HepG2 (cell line): ENCODE data around the gene TIMM17B. TPM values are rescaled to one million over a fixed set of nuclear protein-coding genes. Genes with fewer than 3 reads are reported as not detected.

Source experiments
- ATAC-seq: fragments of 200-7000 bp; cut with Tn5 transposase; 3 replicates; pipeline ENCODE4 v1.9.1; 2020; ENCODE audit warnings: mild to moderate bottlenecking, moderate library complexity
- BruUV-seq: library from RNA; stranded (reverse); fragments of 400-500 nt; replicated peaks from 2 replicates; lab custom pipeline; 2021; lab: Mats Ljungman, UMichigan
- CTCF ChIA-PET: fragments of 300-600 bp; formaldehyde crosslinking; extraction: SDS; loops from one replicate; lab custom pipeline; 2021; ENCODE audit warnings: low total read pairs, inconsistent platforms, low intra/inter-chr PET ratio; lab: Yijun Ruan, JAX
- POLR2A ChIA-PET: fragments of 350-600 bp; sonication (Branson Sonifier 250); formaldehyde crosslinking; loops from one replicate; lab custom pipeline; 2020; ENCODE audit warnings: antibody characterized with exemption, inconsistent platforms; lab: Yijun Ruan, JAX
- DNase-seq: peaks from one replicate; pipeline ENCODE4 v3.0.0-alpha.2; 2015; ENCODE audit warnings: low spot score
- FAIRE-seq: peaks from 3 replicates; lab custom pipeline; 2011; peaks lifted over from hg19 to GRCh38; lab: Jason Lieb, UNC
- H2AFZ ChIP-seq: one replicate; pipeline ENCODE4 v1.6.1; 2011; ENCODE audit warnings: low read length, inconsistent platforms
- H3K27ac ChIP-seq: fragments of 300-600 bp; 3 replicates; pipeline ENCODE4 v1.8.0; 2011; ENCODE audit warnings: mixed run types, mild to moderate bottlenecking, mixed read lengths, low read length, inconsistent platforms; ENCODE audit not compliant: insufficient read depth; ENCODE audit errors: extremely low read length
- H3K27me3 ChIP-seq, 2 experiments: fragments of 200-600 bp in 1 of 2; 2 replicates in 1 of 2; 3 replicates in 1 of 2; pipeline versions ENCODE4 v1.6.0 to v1.8.0; 2011; ENCODE audit warnings: low read length in 2 of 2, mild to moderate bottlenecking in 2 of 2, moderate library complexity in 2 of 2, inconsistent platforms in 1 of 2; ENCODE audit not compliant: insufficient read depth in 2 of 2, control insufficient read depth in 1 of 2
- H3K36me3 ChIP-seq, 2 experiments: fragments of 200-600 bp in 1 of 2; replicated peaks in 1 of 2; 2 replicates in 1 of 2; 3 replicates in 1 of 2; pipeline versions ENCODE4 v1.5.1 to v1.8.0; 2011; ENCODE audit warnings: low read length in 2 of 2, inconsistent platforms in 1 of 2; ENCODE audit not compliant: insufficient read depth in 2 of 2, control insufficient read depth in 1 of 2
- H3K4me1 ChIP-seq: 2 replicates; pipeline ENCODE4 v1.5.1; 2012; ENCODE audit warnings: low read length, inconsistent platforms; ENCODE audit not compliant: insufficient read depth
- H3K4me2 ChIP-seq: 2 replicates; pipeline ENCODE4 v1.6.0; 2011; ENCODE audit warnings: low read depth, low read length, inconsistent platforms
- H3K4me3 ChIP-seq, 3 experiments: fragments of 200-600 bp in 1 of 3; sonication (generic), shearing (Covaris generic) in 1 of 3; replicated peaks in 1 of 3; 2 replicates each; pipeline ENCODE4 v1.5.1; 2011 to 2016; ENCODE audit warnings: low read length in 3 of 3, inconsistent platforms in 2 of 3, low read depth in 2 of 3, mild to moderate bottlenecking in 2 of 3, control low read depth in 1 of 3, mixed read lengths in 1 of 3; ENCODE audit not compliant: insufficient read depth in 1 of 3
- H3K79me2 ChIP-seq: one replicate; pipeline ENCODE4 v1.6.1; 2011; ENCODE audit warnings: low read length, inconsistent platforms; ENCODE audit not compliant: insufficient read depth
- H3K9ac ChIP-seq: 2 replicates; pipeline ENCODE4 v1.6.0; 2011; ENCODE audit warnings: mild to moderate bottlenecking, low read depth, low read length, inconsistent platforms; ENCODE audit not compliant: insufficient read depth
- H3K9me3 ChIP-seq: 2 replicates; pipeline ENCODE4 v1.5.1; 2012; ENCODE audit warnings: mild to moderate bottlenecking, low read length
- H4K20me1 ChIP-seq: 2 replicates; pipeline ENCODE4 v1.6.0; 2011; ENCODE audit warnings: inconsistent platforms, mild to moderate bottlenecking, low read length, moderate library complexity; ENCODE audit not compliant: insufficient read depth
- FOXK1 ChIP-seq: sonication (generic); formaldehyde crosslinking; IDR thresholded peaks from 2 replicates; pipeline ENCODE4 v1.4.0; 2020; ENCODE audit warnings: low read depth, missing genetic modification reagents, borderline replicate concordance
- FOXO1 ChIP-seq: sonication (generic); formaldehyde crosslinking; IDR thresholded peaks from 2 replicates; pipeline ENCODE4 v1.4.0; 2020; ENCODE audit warnings: missing genetic modification reagents
- HMG20A ChIP-seq: IDR thresholded peaks from 2 replicates; pipeline ENCODE4 v1.6.1; 2016; ENCODE audit warnings: borderline replicate concordance
- HOXA7 ChIP-seq: sonication (generic); formaldehyde crosslinking; IDR thresholded peaks from 2 replicates; pipeline ENCODE4 v1.8.1; 2022; ENCODE audit warnings: mild to moderate bottlenecking, missing genetic modification reagents, moderate library complexity
- KDM2A ChIP-seq: sonication (generic); formaldehyde crosslinking; IDR thresholded peaks from 2 replicates; pipeline ENCODE4 v1.4.0; 2020; ENCODE audit warnings: low read depth, missing genetic modification reagents, borderline replicate concordance
- NFIB ChIP-seq: sonication (generic); formaldehyde crosslinking; IDR thresholded peaks from 2 replicates; pipeline ENCODE4 v1.9.0; 2021; ENCODE audit warnings: missing genetic modification reagents, mild to moderate bottlenecking, borderline replicate concordance
- NR3C1 ChIP-seq: sonication (generic); formaldehyde crosslinking; IDR thresholded peaks from 2 replicates; pipeline ENCODE4 v1.4.0; 2020; ENCODE audit warnings: missing genetic modification reagents
- PTBP1 ChIP-seq: fragments of 200-400 bp; formaldehyde crosslinking; IDR thresholded peaks from 2 replicates; pipeline ENCODE4 v1.6.1; 2018; ENCODE audit warnings: low read length, low read depth; ENCODE audit not compliant: poor library complexity, severe bottlenecking
- SMC3 ChIP-seq: IDR thresholded peaks from 2 replicates; pipeline ENCODE4 v1.6.1; 2011; ENCODE audit warnings: low read length, improper control_type of control experiment
- SP4 ChIP-seq: sonication (generic); formaldehyde crosslinking; IDR thresholded peaks from 2 replicates; pipeline ENCODE4 v1.8.1; 2023; ENCODE audit warnings: mild to moderate bottlenecking, missing genetic modification reagents
- SRSF1 ChIP-seq: fragments of 200-400 bp; formaldehyde crosslinking; optimal IDR thresholded peaks from 2 replicates; pipeline ENCODE3; 2017; ENCODE audit warnings: mild to moderate bottlenecking, low read depth, low read length, moderate library complexity
- ZNF138 ChIP-seq: sonication (generic); formaldehyde crosslinking; IDR thresholded peaks from 2 replicates; pipeline ENCODE4 v1.5.0; 2020; ENCODE audit warnings: mild to moderate bottlenecking, low read depth, missing genetic modification reagents
- ZNF18 ChIP-seq: sonication (generic); formaldehyde crosslinking; IDR thresholded peaks from 2 replicates; pipeline ENCODE4 v1.8.0; 2022; ENCODE audit warnings: mild to moderate bottlenecking, missing genetic modification reagents; ENCODE audit not compliant: insufficient replicate concordance
- ZNF850 ChIP-seq: sonication (generic); formaldehyde crosslinking; conservative IDR thresholded peaks from 2 replicates; pipeline ENCODE4 v1.9.0; 2021; ENCODE audit warnings: mild to moderate bottlenecking, missing genetic modification reagents
- WGBS: methylation state at CpG from one replicate; pipeline ENCODE4 v1.1.6; 2017; ENCODE audit warnings: low lambda C conversion rate; 5-methylcytosine and 5-hydroxymethylcytosine counted together
- in situ Hi-C: cut with HindIII; loops from 2 replicates; pipeline ENCODE4 v1.10.0; 2017; ENCODE audit warnings: low pct_unique_long_range_greater_than_20kb; ENCODE audit not compliant: extremely low pct_ligation_motif_present
- intact Hi-C: fragments of 100-400 bp; cut with micrococcal nuclease; formaldehyde crosslinking; loops from one replicate; pipeline ENCODE4 v1.10.0; 2022; ENCODE audit not compliant: unreplicated experiment
- polyA plus RNA-seq, 8 experiments: library from polyadenylated mRNA; depleted of rRNA in 3 of 8; stranded (reverse) in 7 of 8; unstranded in 1 of 8; fragments of >200 nt; fragmentation: Illumina TruSeq in 4 of 8; extraction: Trizol in 4 of 8; gene quantifications; 2 replicates each; pipeline versions ENCODE4 v1.2.1 to v1.2.3, GENCODE V29; 2011 to 2016; ENCODE audit warnings: low read depth in 4 of 8, missing spikeins in 1 of 8, mixed read lengths in 1 of 8; ENCODE audit not compliant: insufficient read depth in 1 of 8
- total RNA-seq, 5 experiments: library from RNA; depleted of rRNA; stranded (reverse); fragments of >200 nt; fragmentation: Illumina TruSeq; extraction: Trizol; gene quantifications; 2 replicates each; pipeline ENCODE4 v1.2.3, GENCODE V29; 2016; ENCODE audit warnings: low read depth in 1 of 5
- TF ChIP-seq, protein P1 (sequence below): IDR thresholded peaks from 2 replicates; pipeline ENCODE4 v1.4.0; 2020; ENCODE audit warnings: mild to moderate bottlenecking, missing genetic modification reagents
- TF ChIP-seq, protein P2 (sequence below): sonication (generic); formaldehyde crosslinking; IDR thresholded peaks from 2 replicates; pipeline ENCODE4 v1.5.0; 2020; ENCODE audit warnings: mild to moderate bottlenecking, missing genetic modification reagents

Gene TIMM17B
- total and polyA plus RNA-seq, 2 of the 13 experiments (the other 11 are each of a cell fraction or from before 2014, with no cell fraction given): 56.0 to 72.5 TPM

DNA sequence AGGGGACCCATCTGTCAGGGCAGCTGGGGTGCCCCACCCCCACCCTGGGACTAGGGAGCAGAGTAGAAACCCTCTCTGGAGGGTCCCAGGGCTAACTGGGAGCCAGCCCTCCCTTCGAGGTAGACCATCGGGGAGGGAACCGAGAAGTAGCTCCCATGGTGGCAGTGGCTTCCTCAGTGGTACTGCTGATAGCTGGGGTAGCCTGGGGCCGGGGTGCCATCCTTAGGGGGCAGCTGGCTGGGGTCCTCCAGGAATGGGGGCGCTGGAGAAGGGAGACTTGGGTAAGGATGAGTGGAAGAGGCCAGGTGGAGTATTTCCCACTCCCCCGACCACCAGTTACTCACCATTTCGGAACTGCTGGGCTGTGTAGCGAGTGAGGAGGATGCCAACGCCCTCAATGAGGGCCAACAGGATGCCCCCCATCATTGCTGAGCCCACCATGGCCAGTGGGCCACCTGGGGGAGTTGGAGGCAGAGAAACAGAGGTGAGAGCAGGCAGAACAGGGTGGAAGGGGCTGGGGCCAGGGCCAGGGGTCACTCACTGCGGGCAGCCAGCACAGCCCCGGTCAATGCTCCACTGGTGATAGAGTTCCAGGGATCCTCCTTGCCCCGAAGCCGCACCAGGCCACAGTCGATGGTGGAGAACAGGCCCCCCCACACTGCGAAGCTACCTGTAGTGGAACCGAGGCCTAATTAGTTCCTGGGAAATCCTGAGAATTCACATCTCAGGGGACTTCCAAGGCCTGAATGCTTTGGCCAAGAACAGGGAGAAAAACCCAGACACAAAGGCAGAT is 3.8 kb downstream of the TIMM17B start:
- CTCF ChIA-PET: no interaction called here
- in situ Hi-C loops (no loop called here), intact Hi-C loops (no loop called here)
- H3K27ac ChIP-seq: no peak overlapping the region
- POLR2A ChIA-PET: no interaction called here
- 100% methylated on average over 2 of the region's 16 CpGs for WGBS
- no TSS peak for BruUV-seq
- DNase-seq (no peak), FAIRE-seq (no peak), ATAC-seq (no peak)
- no peak overlapping the region for H3K4me3 ChIP-seq
- no peaks in the 10 kb centered on the region for H3K9me3 ChIP-seq
- H3K79me2 ChIP-seq: peaks cover 20% of the 10 kb centered on the region
- H3K36me3 ChIP-seq: peaks cover 0 to 6% of the 10 kb centered on the region in 2 experiments; a peak in 1 of 5 replicates
- H4K20me1 ChIP-seq: no peaks in the 10 kb centered on the region; the same call in 1 of the 2 replicates
- H2AFZ ChIP-seq: no peak overlapping the region
- peaks cover 31% of the 10 kb centered on the region for H3K4me1 ChIP-seq
- no peaks in the 10 kb centered on the region for H3K27me3 ChIP-seq
- no peak overlapping the region for H3K9ac ChIP-seq
- H3K4me2 ChIP-seq: no peak overlapping the region
- no peak for TF ChIP-seq ZNF138 (CRISPR knock-in tag)
- no peak for TF ChIP-seq SP4 (CRISPR knock-in tag)
- TF ChIP-seq NR3C1 (CRISPR knock-in tag): no peak
- no peak for TF ChIP-seq SRSF1
- TF ChIP-seq FOXO1: no peak
- TF ChIP-seq ZNF18 (CRISPR knock-in tag): no peak
- TF ChIP-seq SMC3: no peak
- no peak for TF ChIP-seq PTBP1
- TF ChIP-seq KDM2A (CRISPR knock-in tag): no peak
- TF ChIP-seq, protein P1, sequence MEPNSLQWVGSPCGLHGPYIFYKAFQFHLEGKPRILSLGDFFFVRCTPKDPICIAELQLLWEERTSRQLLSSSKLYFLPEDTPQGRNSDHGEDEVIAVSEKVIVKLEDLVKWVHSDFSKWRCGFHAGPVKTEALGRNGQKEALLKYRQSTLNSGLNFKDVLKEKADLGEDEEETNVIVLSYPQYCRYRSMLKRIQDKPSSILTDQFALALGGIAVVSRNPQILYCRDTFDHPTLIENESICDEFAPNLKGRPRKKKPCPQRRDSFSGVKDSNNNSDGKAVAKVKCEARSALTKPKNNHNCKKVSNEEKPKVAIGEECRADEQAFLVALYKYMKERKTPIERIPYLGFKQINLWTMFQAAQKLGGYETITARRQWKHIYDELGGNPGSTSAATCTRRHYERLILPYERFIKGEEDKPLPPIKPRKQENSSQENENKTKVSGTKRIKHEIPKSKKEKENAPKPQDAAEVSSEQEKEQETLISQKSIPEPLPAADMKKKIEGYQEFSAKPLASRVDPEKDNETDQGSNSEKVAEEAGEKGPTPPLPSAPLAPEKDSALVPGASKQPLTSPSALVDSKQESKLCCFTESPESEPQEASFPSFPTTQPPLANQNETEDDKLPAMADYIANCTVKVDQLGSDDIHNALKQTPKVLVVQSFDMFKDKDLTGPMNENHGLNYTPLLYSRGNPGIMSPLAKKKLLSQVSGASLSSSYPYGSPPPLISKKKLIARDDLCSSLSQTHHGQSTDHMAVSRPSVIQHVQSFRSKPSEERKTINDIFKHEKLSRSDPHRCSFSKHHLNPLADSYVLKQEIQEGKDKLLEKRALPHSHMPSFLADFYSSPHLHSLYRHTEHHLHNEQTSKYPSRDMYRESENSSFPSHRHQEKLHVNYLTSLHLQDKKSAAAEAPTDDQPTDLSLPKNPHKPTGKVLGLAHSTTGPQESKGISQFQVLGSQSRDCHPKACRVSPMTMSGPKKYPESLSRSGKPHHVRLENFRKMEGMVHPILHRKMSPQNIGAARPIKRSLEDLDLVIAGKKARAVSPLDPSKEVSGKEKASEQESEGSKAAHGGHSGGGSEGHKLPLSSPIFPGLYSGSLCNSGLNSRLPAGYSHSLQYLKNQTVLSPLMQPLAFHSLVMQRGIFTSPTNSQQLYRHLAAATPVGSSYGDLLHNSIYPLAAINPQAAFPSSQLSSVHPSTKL (CRISPR knock-in tag): no peak
- no peak for TF ChIP-seq FOXK1 (CRISPR knock-in tag)
- TF ChIP-seq ZNF850 (CRISPR knock-in tag): no peak
- TF ChIP-seq, protein P2, sequence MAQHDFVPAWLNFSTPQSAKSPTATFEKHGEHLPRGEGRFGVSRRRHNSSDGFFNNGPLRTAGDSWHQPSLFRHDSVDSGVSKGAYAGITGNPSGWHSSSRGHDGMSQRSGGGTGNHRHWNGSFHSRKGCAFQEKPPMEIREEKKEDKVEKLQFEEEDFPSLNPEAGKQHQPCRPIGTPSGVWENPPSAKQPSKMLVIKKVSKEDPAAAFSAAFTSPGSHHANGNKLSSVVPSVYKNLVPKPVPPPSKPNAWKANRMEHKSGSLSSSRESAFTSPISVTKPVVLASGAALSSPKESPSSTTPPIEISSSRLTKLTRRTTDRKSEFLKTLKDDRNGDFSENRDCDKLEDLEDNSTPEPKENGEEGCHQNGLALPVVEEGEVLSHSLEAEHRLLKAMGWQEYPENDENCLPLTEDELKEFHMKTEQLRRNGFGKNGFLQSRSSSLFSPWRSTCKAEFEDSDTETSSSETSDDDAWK (CRISPR knock-in tag): no peak
- TF ChIP-seq NFIB: no peak
- no peak for TF ChIP-seq HOXA7 (CRISPR knock-in tag)
- no peak for TF ChIP-seq HMG20A
